ENCODE measurements around the gene CFAP43. TPM values are rescaled to one million over a fixed set of nuclear protein-coding genes. Genes with fewer than 3 reads are reported as not detected.
A peak's percentile ranks its signal among the peaks of the same experiment; 100 is the strongest.

CFAP43 gene
- total RNA-seq, 1 donor from 2014 or later: 0.26 TPM

- H3K4me3 ChIP-seq (ENCODE audit: low read depth, low read length): no peak overlapping the region
- H3K27me3 ChIP-seq (ENCODE audit: control insufficient read depth, insufficient read depth, low read length): no peaks in the 10 kb centered on the region
- FAIRE-seq: no peak
Measured at GRCh38 chr10:104151737-104152136, 80.4 kb downstream of the CFAP43 start.

GRCh38 chr10:104150139-104150538, 82.0 kb downstream of the CFAP43 start:
- Histone ChIP-seq H3K36me3 (ENCODE audit: control insufficient read depth, insufficient read depth, low read length) (no peaks in the 10 kb centered on the region), H3K4me3 (ENCODE audit: low read depth, low read length) (no peak overlapping the region), H3K27me3 (ENCODE audit: control insufficient read depth, insufficient read depth, low read length) (no peaks in the 10 kb centered on the region)
- DNase-seq (ENCODE audit: low read depth) (peak; percentile 13), FAIRE-seq (no peak)
- TF ChIP-seq CTCF (IDR thresholded peaks at IDR 0.05; ENCODE audit: insufficient read depth, low read length, severe bottlenecking): no peak

More at GRCh38 chr10:104151737-104152136, 80.4 kb downstream of the CFAP43 start:
- no peak for DNase-seq (ENCODE audit: low read depth)
- no peak for TF ChIP-seq CTCF (IDR thresholded peaks at IDR 0.05; ENCODE audit: insufficient read depth, low read length, severe bottlenecking)
- H3K36me3 ChIP-seq (ENCODE audit: control insufficient read depth, insufficient read depth, low read length): no peaks in the 10 kb centered on the region

- DNase-seq (ENCODE audit: low read depth): no peak
- no peak for TF ChIP-seq CTCF (IDR thresholded peaks at IDR 0.05; ENCODE audit: insufficient read depth, low read length, severe bottlenecking)
- FAIRE-seq: no peak
- Histone ChIP-seq H3K27me3 (ENCODE audit: control insufficient read depth, insufficient read depth, low read length) (no peaks in the 10 kb centered on the region), H3K36me3 (ENCODE audit: control insufficient read depth, insufficient read depth, low read length) (no peaks in the 10 kb centered on the region), H3K4me3 (ENCODE audit: low read depth, low read length) (no peak overlapping the region)
Measured at GRCh38 chr10:104146882-104147281, 85.3 kb downstream of the CFAP43 start.

GRCh38 chr10:104144931-104145330, 87.2 kb downstream of the CFAP43 start:
- Histone ChIP-seq H3K27me3 (ENCODE audit: control insufficient read depth, insufficient read depth, low read length) (no peaks in the 10 kb centered on the region), H3K4me3 (ENCODE audit: low read depth, low read length) (no peak overlapping the region), H3K36me3 (ENCODE audit: control insufficient read depth, insufficient read depth, low read length) (no peaks in the 10 kb centered on the region)
- FAIRE-seq (no peak), DNase-seq (ENCODE audit: low read depth) (peak; percentile 3)
- TF ChIP-seq CTCF (IDR thresholded peaks at IDR 0.05; ENCODE audit: insufficient read depth, low read length, severe bottlenecking): no peak

GRCh38 chr10:104143829-104144228, 88.3 kb downstream of the CFAP43 start:
- no peak for FAIRE-seq
- DNase-seq (ENCODE audit: low read depth): no peak
- TF ChIP-seq CTCF (IDR thresholded peaks at IDR 0.05; ENCODE audit: insufficient read depth, low read length, severe bottlenecking): no peak
- no peaks in the 10 kb centered on the region for H3K27me3 ChIP-seq (ENCODE audit: control insufficient read depth, insufficient read depth, low read length)
- H3K36me3 ChIP-seq (ENCODE audit: control insufficient read depth, insufficient read depth, low read length): no peaks in the 10 kb centered on the region
- no peak overlapping the region for H3K4me3 ChIP-seq (ENCODE audit: low read depth, low read length)

- DNase-seq (ENCODE audit: low read depth) (no peak), FAIRE-seq (no peak)
- Histone ChIP-seq H3K36me3 (ENCODE audit: control insufficient read depth, insufficient read depth, low read length) (no peaks in the 10 kb centered on the region), H3K4me3 (ENCODE audit: low read depth, low read length) (no peak overlapping the region), H3K27me3 (ENCODE audit: control insufficient read depth, insufficient read depth, low read length) (no peaks in the 10 kb centered on the region)
- TF ChIP-seq CTCF (IDR thresholded peaks at IDR 0.05; ENCODE audit: insufficient read depth, low read length, severe bottlenecking): no peak
Measured at GRCh38 chr10:104142081-104142480, 90.1 kb downstream of the CFAP43 start.
